H1 (cell line): ENCODE measurements around the gene MACROD2. TPM values are rescaled to one million over a fixed set of nuclear protein-coding genes. Genes with fewer than 3 reads are reported as not detected.

Source experiments
- BACH1 ChIP-seq: IDR thresholded peaks from 2 replicates; pipeline ENCODE4 v1.6.1; 2012; ENCODE audit warnings: low read length, improper control_type of control experiment
- JUN ChIP-seq: IDR thresholded peaks from 2 replicates; pipeline ENCODE4 v1.6.1; 2011; ENCODE audit warnings: low read depth, mild to moderate bottlenecking, improper control_type of control experiment, low read length
- RFX5 ChIP-seq: IDR thresholded peaks from 2 replicates; pipeline ENCODE4 v1.6.1; 2011; ENCODE audit warnings: low read depth, low read length, improper control_type of control experiment, borderline replicate concordance
- TBP ChIP-seq: IDR thresholded peaks from 2 replicates; pipeline ENCODE4 v1.6.1; 2011; ENCODE audit warnings: low read depth, low read length, improper control_type of control experiment
- polyA plus RNA-seq, 7 experiments: library from polyadenylated mRNA; depleted of rRNA in 3 of 7; stranded (reverse) in 5 of 7; unstranded in 2 of 7; fragments of >200 nt in 5 of 7; fragments of 200-250 nt in 2 of 7; gene quantifications; 1 replicate in 5 of 7; 2 replicates in 1 of 7; 4 replicates in 1 of 7; pipeline versions ENCODE4 v1.2.1 to v1.2.3, GENCODE V29; 2011 to 2013; ENCODE audit warnings: missing spikeins in 2 of 7, mixed read lengths in 2 of 7
- total RNA-seq: library from RNA; stranded (reverse); fragmentation: NEBNext Ultra II Directional; extraction: Animal tissue kit (Norgen Biotek cat#: 25700); gene quantifications from 2 replicates; pipeline ENCODE4 v1.2.1, GENCODE V29; 2021
- TF ChIP-seq, protein P1 (sequence below): fragments of 300-600 bp; sonication (generic); IDR thresholded peaks from 2 replicates; pipeline ENCODE4 v1.7.1; 2012; ENCODE audit warnings: low read length, moderate library complexity, mild to moderate bottlenecking, inconsistent platforms; ENCODE audit not compliant: insufficient replicate concordance

The MACROD2 gene
- total and polyA plus RNA-seq, 2 of the 8 experiments (the other 6 are each of a cell fraction or from before 2014, with no cell fraction given): 0.70 to 3.9 TPM

DNA sequence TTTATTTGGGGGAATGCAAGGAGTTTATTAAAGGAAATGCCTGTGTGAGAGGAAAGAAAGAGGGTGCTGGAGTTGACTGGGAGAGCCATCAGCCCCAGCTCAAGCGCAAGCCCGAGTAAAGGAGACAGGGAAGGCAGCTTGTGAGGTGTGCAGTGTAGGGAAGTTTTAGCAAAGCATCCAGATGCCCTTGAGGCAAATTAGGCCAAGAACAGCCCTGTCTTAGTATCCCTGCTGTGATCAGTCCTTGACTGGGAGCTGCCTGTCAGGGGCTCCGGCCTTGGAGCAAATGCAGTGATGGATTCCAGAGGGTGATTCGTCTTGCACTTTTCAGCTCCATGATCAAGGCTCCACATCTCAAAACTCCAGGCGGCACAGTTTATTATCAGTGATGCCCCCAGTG lies 2016.2 kb downstream of the MACROD2 start (continued):
- no peak for TF ChIP-seq TBP
- TF ChIP-seq, protein P1, sequence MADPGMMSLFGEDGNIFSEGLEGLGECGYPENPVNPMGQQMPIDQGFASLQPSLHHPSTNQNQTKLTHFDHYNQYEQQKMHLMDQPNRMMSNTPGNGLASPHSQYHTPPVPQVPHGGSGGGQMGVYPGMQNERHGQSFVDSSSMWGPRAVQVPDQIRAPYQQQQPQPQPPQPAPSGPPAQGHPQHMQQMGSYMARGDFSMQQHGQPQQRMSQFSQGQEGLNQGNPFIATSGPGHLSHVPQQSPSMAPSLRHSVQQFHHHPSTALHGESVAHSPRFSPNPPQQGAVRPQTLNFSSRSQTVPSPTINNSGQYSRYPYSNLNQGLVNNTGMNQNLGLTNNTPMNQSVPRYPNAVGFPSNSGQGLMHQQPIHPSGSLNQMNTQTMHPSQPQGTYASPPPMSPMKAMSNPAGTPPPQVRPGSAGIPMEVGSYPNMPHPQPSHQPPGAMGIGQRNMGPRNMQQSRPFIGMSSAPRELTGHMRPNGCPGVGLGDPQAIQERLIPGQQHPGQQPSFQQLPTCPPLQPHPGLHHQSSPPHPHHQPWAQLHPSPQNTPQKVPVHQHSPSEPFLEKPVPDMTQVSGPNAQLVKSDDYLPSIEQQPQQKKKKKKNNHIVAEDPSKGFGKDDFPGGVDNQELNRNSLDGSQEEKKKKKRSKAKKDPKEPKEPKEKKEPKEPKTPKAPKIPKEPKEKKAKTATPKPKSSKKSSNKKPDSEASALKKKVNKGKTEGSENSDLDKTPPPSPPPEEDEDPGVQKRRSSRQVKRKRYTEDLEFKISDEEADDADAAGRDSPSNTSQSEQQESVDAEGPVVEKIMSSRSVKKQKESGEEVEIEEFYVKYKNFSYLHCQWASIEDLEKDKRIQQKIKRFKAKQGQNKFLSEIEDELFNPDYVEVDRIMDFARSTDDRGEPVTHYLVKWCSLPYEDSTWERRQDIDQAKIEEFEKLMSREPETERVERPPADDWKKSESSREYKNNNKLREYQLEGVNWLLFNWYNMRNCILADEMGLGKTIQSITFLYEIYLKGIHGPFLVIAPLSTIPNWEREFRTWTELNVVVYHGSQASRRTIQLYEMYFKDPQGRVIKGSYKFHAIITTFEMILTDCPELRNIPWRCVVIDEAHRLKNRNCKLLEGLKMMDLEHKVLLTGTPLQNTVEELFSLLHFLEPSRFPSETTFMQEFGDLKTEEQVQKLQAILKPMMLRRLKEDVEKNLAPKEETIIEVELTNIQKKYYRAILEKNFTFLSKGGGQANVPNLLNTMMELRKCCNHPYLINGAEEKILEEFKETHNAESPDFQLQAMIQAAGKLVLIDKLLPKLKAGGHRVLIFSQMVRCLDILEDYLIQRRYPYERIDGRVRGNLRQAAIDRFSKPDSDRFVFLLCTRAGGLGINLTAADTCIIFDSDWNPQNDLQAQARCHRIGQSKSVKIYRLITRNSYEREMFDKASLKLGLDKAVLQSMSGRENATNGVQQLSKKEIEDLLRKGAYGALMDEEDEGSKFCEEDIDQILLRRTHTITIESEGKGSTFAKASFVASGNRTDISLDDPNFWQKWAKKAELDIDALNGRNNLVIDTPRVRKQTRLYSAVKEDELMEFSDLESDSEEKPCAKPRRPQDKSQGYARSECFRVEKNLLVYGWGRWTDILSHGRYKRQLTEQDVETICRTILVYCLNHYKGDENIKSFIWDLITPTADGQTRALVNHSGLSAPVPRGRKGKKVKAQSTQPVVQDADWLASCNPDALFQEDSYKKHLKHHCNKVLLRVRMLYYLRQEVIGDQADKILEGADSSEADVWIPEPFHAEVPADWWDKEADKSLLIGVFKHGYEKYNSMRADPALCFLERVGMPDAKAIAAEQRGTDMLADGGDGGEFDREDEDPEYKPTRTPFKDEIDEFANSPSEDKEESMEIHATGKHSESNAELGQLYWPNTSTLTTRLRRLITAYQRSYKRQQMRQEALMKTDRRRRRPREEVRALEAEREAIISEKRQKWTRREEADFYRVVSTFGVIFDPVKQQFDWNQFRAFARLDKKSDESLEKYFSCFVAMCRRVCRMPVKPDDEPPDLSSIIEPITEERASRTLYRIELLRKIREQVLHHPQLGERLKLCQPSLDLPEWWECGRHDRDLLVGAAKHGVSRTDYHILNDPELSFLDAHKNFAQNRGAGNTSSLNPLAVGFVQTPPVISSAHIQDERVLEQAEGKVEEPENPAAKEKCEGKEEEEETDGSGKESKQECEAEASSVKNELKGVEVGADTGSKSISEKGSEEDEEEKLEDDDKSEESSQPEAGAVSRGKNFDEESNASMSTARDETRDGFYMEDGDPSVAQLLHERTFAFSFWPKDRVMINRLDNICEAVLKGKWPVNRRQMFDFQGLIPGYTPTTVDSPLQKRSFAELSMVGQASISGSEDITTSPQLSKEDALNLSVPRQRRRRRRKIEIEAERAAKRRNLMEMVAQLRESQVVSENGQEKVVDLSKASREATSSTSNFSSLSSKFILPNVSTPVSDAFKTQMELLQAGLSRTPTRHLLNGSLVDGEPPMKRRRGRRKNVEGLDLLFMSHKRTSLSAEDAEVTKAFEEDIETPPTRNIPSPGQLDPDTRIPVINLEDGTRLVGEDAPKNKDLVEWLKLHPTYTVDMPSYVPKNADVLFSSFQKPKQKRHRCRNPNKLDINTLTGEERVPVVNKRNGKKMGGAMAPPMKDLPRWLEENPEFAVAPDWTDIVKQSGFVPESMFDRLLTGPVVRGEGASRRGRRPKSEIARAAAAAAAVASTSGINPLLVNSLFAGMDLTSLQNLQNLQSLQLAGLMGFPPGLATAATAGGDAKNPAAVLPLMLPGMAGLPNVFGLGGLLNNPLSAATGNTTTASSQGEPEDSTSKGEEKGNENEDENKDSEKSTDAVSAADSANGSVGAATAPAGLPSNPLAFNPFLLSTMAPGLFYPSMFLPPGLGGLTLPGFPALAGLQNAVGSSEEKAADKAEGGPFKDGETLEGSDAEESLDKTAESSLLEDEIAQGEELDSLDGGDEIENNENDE: no peak
- TF ChIP-seq BACH1: no peak
- no peak for TF ChIP-seq RFX5
- TF ChIP-seq JUN: no peak
